Transverse colon (tissue), 4 donors: Measurements from ENCODE around the gene PRCD. TPM values are rescaled to one million over a fixed set of nuclear protein-coding genes. Genes with fewer than 3 reads are reported as not detected.

ENCODE experiments used
- DNase-seq: peaks from one replicate; pipeline ENCODE4 v3.0.0-alpha.2; 2019
- H3K27ac ChIP-seq, 4 donors: fragments of 200-600 bp; sonication (generic); 2 replicates each; pipeline ENCODE4 v1.5.1; 2016 to 2018; ENCODE audit warnings: inconsistent platforms in 4 of 4
- H3K27me3 ChIP-seq: fragments of 200-600 bp; sonication (generic); 2 replicates; pipeline ENCODE4 v1.5.1; 2017; ENCODE audit warnings: inconsistent platforms
- H3K36me3 ChIP-seq, 4 donors: fragments of 200-600 bp; sonication (generic); 2 replicates each; pipeline ENCODE4 v1.5.1; 2017 to 2019; ENCODE audit warnings: inconsistent platforms in 4 of 4
- H3K4me1 ChIP-seq, 4 donors: fragments of 200-600 bp; sonication (generic); 2 replicates each; pipeline ENCODE4 v1.5.1; 2017 to 2020; ENCODE audit warnings: inconsistent platforms in 4 of 4
- H3K4me3 ChIP-seq, 4 donors: fragments of 200-600 bp; sonication (generic); 1 replicate in 1 of 4; 2 replicates in 3 of 4; pipeline versions ENCODE4 v1.5.1 to v1.6.1; 2017 to 2019; ENCODE audit warnings: inconsistent platforms in 4 of 4
- H3K9me3 ChIP-seq, 2 donors: fragments of 200-600 bp; sonication (generic); 2 replicates each; pipeline ENCODE4 v1.5.1; 2017 to 2019; ENCODE audit warnings: inconsistent platforms in 2 of 2
- CTCF ChIP-seq, 5 experiments: fragments of 200-600 bp in 3 of 5; fragments of 450-650 bp in 2 of 5; sonication (generic) in 3 of 5; IDR thresholded peaks; 1 replicate in 2 of 5; 2 replicates in 3 of 5; pipeline ENCODE4 v1.5.1; 2016 to 2017; ENCODE audit warnings: antibody characterized with exemption in 5 of 5, inconsistent platforms in 3 of 5, mild to moderate bottlenecking in 2 of 5, moderate library complexity in 1 of 5
- EP300 ChIP-seq: sonication (generic); formaldehyde crosslinking; IDR thresholded peaks from one replicate; pipeline ENCODE4 v1.6.1; 2017; ENCODE audit warnings: antibody characterized with exemption, low read depth
- POLR2A ChIP-seq: fragments of 450-650 bp; IDR thresholded peaks from one replicate; pipeline ENCODE4 v1.6.1; 2016; ENCODE audit warnings: antibody characterized with exemption, mild to moderate bottlenecking, moderate library complexity
- POLR2AphosphoS5 ChIP-seq, 3 donors: sonication (generic); formaldehyde crosslinking; IDR thresholded peaks; one replicate each; pipeline ENCODE4 v1.6.1; 2016; ENCODE audit warnings: antibody characterized with exemption in 3 of 3
- WGBS, 2 donors: methylation state at CpG; one replicate each; pipeline ENCODE4 v1.1.5; 2018; ENCODE audit warnings: low coverage in 1 of 2; 5-methylcytosine and 5-hydroxymethylcytosine counted together
- in situ Hi-C, 4 donors: fragments of 200-750 bp; cut with MboI; loops; one replicate each; pipeline versions ENCODE4 v1.15.0 to v1.15.1; 2017; ENCODE audit warnings: low sequenced_read_pairs in 3 of 4, low pct_ligation_motif_present in 1 of 4, low pct_unique_long_range_greater_than_20kb in 1 of 4
- intact Hi-C: fragments of 100-400 bp; cut with DNase I; formaldehyde crosslinking; loops from one replicate; pipeline ENCODE4 v1.15.1; 2023; ENCODE audit warnings: low total_unique reads
- total RNA-seq, 4 donors: library from RNA; depleted of rRNA; stranded (reverse); fragments of >200 nt; gene quantifications; one replicate each; pipeline ENCODE4 v1.1.0, GENCODE V29; 2016

PRCD gene
- total RNA-seq, 4 donors from 2014 or later: 0.64 to 6.8 TPM; not detected in 2

GRCh38 chr17:76538281-76538931 lies 1.4 kb upstream of the PRCD start:
- intact Hi-C loops: no loop called here
- no peak for DNase-seq
- peak overlapping the region in 3 of 4 donors; percentile 6 to 46 (median 33) for H3K4me3 ChIP-seq
- H3K27me3 ChIP-seq: peaks cover 46% of the 10 kb centered on the region
- no peak for TF ChIP-seq CTCF (IDR thresholded peaks at IDR 0.05)
- no peak for TF ChIP-seq POLR2A
- TF ChIP-seq POLR2AphosphoS5 (IDR thresholded peaks at IDR 0.05): no peak
- no peak for TF ChIP-seq EP300
- in situ Hi-C loops: loop anchor here in 1 of 4 donors (25.0 kb wide), 1 partner anchor 174 kb away; the partner anchor contains the start of gene MXRA7
- peak overlapping the region; percentile 63 to 74 (median 70) for H3K27ac ChIP-seq
- H3K4me1 ChIP-seq: peaks cover 5 to 31% (median 20%) of the 10 kb centered on the region in 4 donors
- H3K36me3 ChIP-seq: no peaks in the 10 kb centered on the region
- no peaks in the 10 kb centered on the region for H3K9me3 ChIP-seq
- WGBS, 2 donors: 42 to 60% methylated on average over 3 to 22 of the region's 37 CpGs

GRCh38 chr17:76538941-76539570 lies 788 bp upstream of the PRCD start:
- no peaks in the 10 kb centered on the region for H3K36me3 ChIP-seq
- H3K4me1 ChIP-seq: peaks cover 5 to 28% (median 20%) of the 10 kb centered on the region in 4 donors
- no peak overlapping the region for H3K4me3 ChIP-seq
- H3K27me3 ChIP-seq: peaks cover 50% of the 10 kb centered on the region
- DNase-seq: no peak
- in situ Hi-C loops (loop anchor here in 1 of 4 donors (25.0 kb wide), 1 partner anchor 173 kb away; the partner anchor contains the start of gene MXRA7), intact Hi-C loops (no loop called here)
- peak overlapping the region; percentile 63 to 74 (median 70) for H3K27ac ChIP-seq
- no peaks in the 10 kb centered on the region for H3K9me3 ChIP-seq
- TF ChIP-seq EP300 (no peak), POLR2AphosphoS5 (IDR thresholded peaks at IDR 0.05) (no peak), CTCF (IDR thresholded peaks at IDR 0.05) (no peak), POLR2A (no peak)
- WGBS, 2 donors: 83 to 89% methylated on average over 6 to 9 of the region's 9 CpGs

GRCh38 chr17:76540381-76541300 lies 797 bp downstream of the PRCD start:
- DNase-seq: peak; percentile 91
- peak overlapping the region; percentile 9 to 41 (median 16) for H3K4me3 ChIP-seq
- no peaks in the 10 kb centered on the region for H3K9me3 ChIP-seq
- peaks cover 5 to 39% (median 23%) of the 10 kb centered on the region in 4 donors for H3K4me1 ChIP-seq
- intact Hi-C loops: loop anchor here (5.0 kb wide), 1 partner anchor 1663 kb away; no protein-coding TSS in a partner anchor
- WGBS, 2 donors: 16 to 80% methylated on average over 1 to 27 of the region's 27 CpGs
- H3K27me3 ChIP-seq: peaks cover 50% of the 10 kb centered on the region
- H3K36me3 ChIP-seq: no peaks in the 10 kb centered on the region
- no peak for TF ChIP-seq POLR2A
- TF ChIP-seq CTCF (IDR thresholded peaks at IDR 0.05): peak in 3 of 5 experiments; percentile 18 to 51 (median 40)
- peak in 2 of 3 donors; percentile 48 to 58 for TF ChIP-seq POLR2AphosphoS5 (IDR thresholded peaks at IDR 0.05)
- in situ Hi-C loops: loop anchor here in 1 of 4 donors (25.0 kb wide), 1 partner anchor 172 kb away; the partner anchor contains the start of gene MXRA7
- H3K27ac ChIP-seq: peak overlapping the region; percentile 36 to 60 (median 58)
